GM12891 (cell line): ENCODE results near the gene SLC44A5.

Experiments used
- PAX5 ChIP-seq: IDR thresholded peaks from 2 replicates; pipeline ENCODE4 v1.6.1; 2011; ENCODE audit warnings: low read length, moderate library complexity, mild to moderate bottlenecking; ENCODE audit not compliant: insufficient read depth, severe bottlenecking
- POLR2A ChIP-seq: IDR thresholded peaks from 2 replicates; pipeline ENCODE4 v1.6.1; 2011; ENCODE audit warnings: low read depth, low read length, control low read depth
- POLR2AphosphoS5 ChIP-seq: IDR thresholded peaks from 2 replicates; pipeline ENCODE4 v1.6.1; 2011; ENCODE audit warnings: low read depth, low read length, control low read depth
- POU2F2 ChIP-seq: IDR thresholded peaks from 2 replicates; pipeline ENCODE4 v1.6.1; 2011; ENCODE audit warnings: low read depth, mild to moderate bottlenecking, control low read depth, low read length, moderate library complexity
- SPI1 ChIP-seq: IDR thresholded peaks from 2 replicates; pipeline ENCODE4 v1.6.1; 2011; ENCODE audit warnings: low read depth, low read length, control low read depth
- TAF1 ChIP-seq: IDR thresholded peaks from 2 replicates; pipeline ENCODE4 v1.6.1; 2011; ENCODE audit warnings: low read depth, low read length, control low read depth

DNA sequence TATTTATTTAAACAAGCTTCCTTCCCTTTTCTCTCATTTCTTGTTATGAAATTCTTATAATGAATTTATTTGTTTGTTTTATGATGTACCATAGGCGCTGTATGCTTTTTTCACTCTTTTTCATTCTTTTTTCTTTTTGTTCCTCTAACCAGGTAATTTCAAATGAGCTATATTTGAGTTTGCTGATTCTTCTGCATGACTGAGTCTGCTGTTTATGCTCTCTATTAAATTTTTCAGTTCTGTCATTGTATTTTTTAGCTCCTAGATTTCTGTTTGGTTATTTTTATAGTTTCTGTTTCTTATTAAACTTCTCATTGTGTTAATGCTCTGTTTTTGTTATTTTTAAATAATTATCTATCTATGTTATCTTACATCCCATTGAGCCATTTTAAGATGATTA lies 244.3 kb downstream of the SLC44A5 start:
- no peak for TF ChIP-seq TAF1
- TF ChIP-seq POLR2A, result no peak
- no peak for TF ChIP-seq POU2F2
- no peak for TF ChIP-seq POLR2AphosphoS5
- TF ChIP-seq SPI1, result no peak
- TF ChIP-seq PAX5, result no peak
